ENCODE measurements around the gene AVPI1. TPM values are rescaled to one million over a fixed set of nuclear protein-coding genes. Genes with fewer than 3 reads are reported as not detected.

The AVPI1 gene
- total and polyA plus RNA-seq, 2 of the 13 experiments (the other 11 are each of a cell fraction or from before 2014, with no cell fraction given): 39.8 to 61.2 TPM

DNA sequence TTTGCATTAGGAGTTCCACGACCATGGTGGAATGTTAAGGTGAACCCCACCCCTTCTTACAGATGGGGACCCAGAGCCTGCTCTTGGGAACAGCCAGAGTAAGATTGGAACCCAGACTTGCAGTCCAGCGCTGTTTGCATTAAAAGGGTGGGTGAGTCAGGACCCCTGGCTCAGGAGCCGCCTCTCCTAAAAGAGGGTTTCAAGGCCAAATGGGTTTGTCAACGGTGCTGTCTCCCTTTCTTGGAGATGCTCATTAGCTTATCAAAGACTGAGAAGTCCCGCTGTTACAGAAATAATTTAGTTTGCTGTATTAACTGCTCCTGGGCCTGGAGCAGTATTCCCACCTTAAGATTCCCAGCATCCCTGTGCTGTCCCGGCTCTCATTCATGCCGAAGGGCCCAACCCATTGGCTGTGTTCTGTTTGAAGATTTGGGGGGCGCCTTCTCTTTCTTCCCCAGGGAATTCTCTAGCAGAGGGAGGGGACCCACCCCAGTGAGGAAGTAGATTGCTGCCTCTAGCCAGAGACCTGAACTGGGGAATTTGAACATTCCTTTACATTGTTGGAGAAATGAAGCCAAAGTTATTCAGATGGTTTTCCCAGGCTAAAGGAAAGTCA is 28.3 kb upstream of the AVPI1 start:
- TF ChIP-seq GATAD2A (CRISPR knock-in tag; IDR thresholded peaks at IDR 0.05) (no peak), SAP130 (CRISPR knock-in tag; IDR thresholded peaks at IDR 0.05; ENCODE audit: low read depth) (no peak), TIGD3 (CRISPR knock-in tag; IDR thresholded peaks at IDR 0.05; ENCODE audit: borderline replicate concordance) (no peak), ZNF274 (CRISPR knock-in tag; IDR thresholded peaks at IDR 0.05) (no peak), SMARCE1 (IDR thresholded peaks at IDR 0.05; ENCODE audit: borderline replicate concordance) (no peak), GPN1 (CRISPR knock-in tag; IDR thresholded peaks at IDR 0.05; ENCODE audit: borderline replicate concordance) (no peak), SP1 (IDR thresholded peaks at IDR 0.05) (no peak), SP1 (CRISPR knock-in tag; IDR thresholded peaks at IDR 0.05) (no peak), ZNF607 (CRISPR knock-in tag; IDR thresholded peaks at IDR 0.05; ENCODE audit: borderline replicate concordance) (no peak), ZNF530 (CRISPR knock-in tag; IDR thresholded peaks at IDR 0.05; ENCODE audit: low read depth) (no peak)
- TF ChIP-seq, protein P1, sequence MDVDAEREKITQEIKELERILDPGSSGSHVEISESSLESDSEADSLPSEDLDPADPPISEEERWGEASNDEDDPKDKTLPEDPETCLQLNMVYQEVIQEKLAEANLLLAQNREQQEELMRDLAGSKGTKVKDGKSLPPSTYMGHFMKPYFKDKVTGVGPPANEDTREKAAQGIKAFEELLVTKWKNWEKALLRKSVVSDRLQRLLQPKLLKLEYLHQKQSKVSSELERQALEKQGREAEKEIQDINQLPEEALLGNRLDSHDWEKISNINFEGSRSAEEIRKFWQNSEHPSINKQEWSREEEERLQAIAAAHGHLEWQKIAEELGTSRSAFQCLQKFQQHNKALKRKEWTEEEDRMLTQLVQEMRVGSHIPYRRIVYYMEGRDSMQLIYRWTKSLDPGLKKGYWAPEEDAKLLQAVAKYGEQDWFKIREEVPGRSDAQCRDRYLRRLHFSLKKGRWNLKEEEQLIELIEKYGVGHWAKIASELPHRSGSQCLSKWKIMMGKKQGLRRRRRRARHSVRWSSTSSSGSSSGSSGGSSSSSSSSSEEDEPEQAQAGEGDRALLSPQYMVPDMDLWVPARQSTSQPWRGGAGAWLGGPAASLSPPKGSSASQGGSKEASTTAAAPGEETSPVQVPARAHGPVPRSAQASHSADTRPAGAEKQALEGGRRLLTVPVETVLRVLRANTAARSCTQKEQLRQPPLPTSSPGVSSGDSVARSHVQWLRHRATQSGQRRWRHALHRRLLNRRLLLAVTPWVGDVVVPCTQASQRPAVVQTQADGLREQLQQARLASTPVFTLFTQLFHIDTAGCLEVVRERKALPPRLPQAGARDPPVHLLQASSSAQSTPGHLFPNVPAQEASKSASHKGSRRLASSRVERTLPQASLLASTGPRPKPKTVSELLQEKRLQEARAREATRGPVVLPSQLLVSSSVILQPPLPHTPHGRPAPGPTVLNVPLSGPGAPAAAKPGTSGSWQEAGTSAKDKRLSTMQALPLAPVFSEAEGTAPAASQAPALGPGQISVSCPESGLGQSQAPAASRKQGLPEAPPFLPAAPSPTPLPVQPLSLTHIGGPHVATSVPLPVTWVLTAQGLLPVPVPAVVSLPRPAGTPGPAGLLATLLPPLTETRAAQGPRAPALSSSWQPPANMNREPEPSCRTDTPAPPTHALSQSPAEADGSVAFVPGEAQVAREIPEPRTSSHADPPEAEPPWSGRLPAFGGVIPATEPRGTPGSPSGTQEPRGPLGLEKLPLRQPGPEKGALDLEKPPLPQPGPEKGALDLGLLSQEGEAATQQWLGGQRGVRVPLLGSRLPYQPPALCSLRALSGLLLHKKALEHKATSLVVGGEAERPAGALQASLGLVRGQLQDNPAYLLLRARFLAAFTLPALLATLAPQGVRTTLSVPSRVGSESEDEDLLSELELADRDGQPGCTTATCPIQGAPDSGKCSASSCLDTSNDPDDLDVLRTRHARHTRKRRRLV (CRISPR knock-in tag; IDR thresholded peaks at IDR 0.05): no peak
- TF ChIP-seq, protein P2, sequence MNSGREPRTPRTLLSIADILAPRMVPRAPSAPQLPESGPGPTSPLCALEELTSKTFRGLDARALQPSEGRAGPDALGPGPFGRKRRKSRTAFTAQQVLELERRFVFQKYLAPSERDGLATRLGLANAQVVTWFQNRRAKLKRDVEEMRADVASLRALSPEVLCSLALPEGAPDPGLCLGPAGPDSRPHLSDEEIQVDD (CRISPR knock-in tag; IDR thresholded peaks at IDR 0.05; ENCODE audit: borderline replicate concordance): no peak
- in situ Hi-C loops (cut with HindIII; ENCODE audit: extremely low pct_ligation_motif_present, low pct_unique_long_range_greater_than_20kb) (no loop called here), intact Hi-C loops (cut with micrococcal nuclease; ENCODE audit: unreplicated experiment) (no loop called here)
- Histone ChIP-seq H2AFZ (ENCODE audit: low read length) (no peak overlapping the region), H3K9ac (ENCODE audit: insufficient read depth, low read depth, low read length) (no peak overlapping the region), H3K4me2 (ENCODE audit: low read depth, low read length) (no peak overlapping the region), H3K36me3 (replicated peaks in 1 of 2; ENCODE audit: control insufficient read depth in 1 of 2, insufficient read depth in 2 of 2, low read length in 2 of 2) (no peaks in the 10 kb centered on the region), H3K27me3 (ENCODE audit: control insufficient read depth in 1 of 2, insufficient read depth in 2 of 2, low read length in 2 of 2) (peaks cover 0 to 10% of the 10 kb centered on the region in 2 experiments; a peak in 2 of 5 replicates), H4K20me1 (ENCODE audit: insufficient read depth, low read length) (no peaks in the 10 kb centered on the region), H3K4me1 (ENCODE audit: insufficient read depth, low read length) (peaks cover 29% of the 10 kb centered on the region), H3K27ac (ENCODE audit: extremely low read length, insufficient read depth, low read length) (no peak overlapping the region), H3K79me2 (ENCODE audit: insufficient read depth, low read length) (no peaks in the 10 kb centered on the region), H3K4me3 (replicated peaks in 1 of 3; ENCODE audit: insufficient read depth in 1 of 3, low read depth in 2 of 3, low read length in 3 of 3) (no peak overlapping the region), H3K9me3 (ENCODE audit: low read length) (no peaks in the 10 kb centered on the region)
- ATAC-seq (no peak), DNase-seq (ENCODE audit: low spot score) (no peak), FAIRE-seq (no peak)
- 43% methylated on average over 8 of the region's 8 CpGs for WGBS (ENCODE audit: low lambda C conversion rate)
- BruUV-seq (replicated peaks): no TSS peak
- POLR2A ChIA-PET: no interaction called here
- CTCF ChIA-PET (ENCODE audit: low intra/inter-chr PET ratio, low total read pairs): no interaction called here

Measured in HepG2 (cell line).